Globus pallidus (tissue), 1 donor: ENCODE results near the gene SSBP1.
"Not testable (repeated sequence)": the region's sequence is repeated elsewhere in the genome, so short reads cannot be mapped to it uniquely, and the experiment has no call there.

ENCODE experiments used
- DNase-seq: peaks from one replicate; pipeline ENCODE4 v3.0.0-alpha.2; 2015; ENCODE audit warnings: low spot score

The SSBP1 gene

GRCh38 chr7:141709318-141709717 is 28.8 kb upstream of the SSBP1 start:
- DNase-seq: no peak

DNA sequence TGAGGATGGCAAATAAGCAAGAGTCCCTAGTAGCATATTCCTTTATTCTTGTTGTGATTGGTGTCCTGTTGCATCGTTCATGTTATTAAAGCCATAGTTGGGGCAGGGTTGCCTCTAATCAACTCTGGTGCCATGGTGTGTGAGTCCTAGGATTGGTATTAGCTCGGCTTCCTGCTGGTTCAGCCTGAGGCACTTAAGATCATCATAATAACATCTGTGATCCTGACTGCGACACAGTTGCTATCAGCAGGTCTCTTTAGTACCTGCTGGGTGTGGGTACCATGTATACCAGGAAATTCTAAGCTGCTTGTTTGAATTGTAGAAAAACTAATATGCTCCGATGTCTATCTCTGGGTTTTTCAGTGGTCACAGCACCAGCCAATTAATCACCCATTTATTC is 28.4 kb upstream of the SSBP1 start:
- no peak for DNase-seq

DNA sequence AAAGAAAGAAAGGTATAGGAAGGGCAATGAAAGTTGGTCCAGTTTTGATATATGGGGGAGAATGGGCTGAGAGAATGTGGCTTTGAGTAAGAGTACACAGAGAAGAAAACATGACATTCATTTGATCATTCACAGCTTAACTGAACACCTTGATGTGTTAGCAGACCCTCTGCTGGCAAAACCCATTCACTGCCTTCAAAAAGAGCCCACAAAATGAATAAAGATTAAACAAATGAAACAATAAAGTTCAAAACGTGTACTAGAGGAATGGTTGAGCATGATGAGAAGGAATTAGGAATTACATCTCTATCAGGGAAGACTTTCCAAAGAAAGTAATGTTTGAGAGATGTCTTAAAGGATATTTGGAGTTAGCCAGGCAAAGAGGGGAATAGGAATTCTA is 27.9 kb upstream of the SSBP1 start:
- DNase-seq: no peak

DNA sequence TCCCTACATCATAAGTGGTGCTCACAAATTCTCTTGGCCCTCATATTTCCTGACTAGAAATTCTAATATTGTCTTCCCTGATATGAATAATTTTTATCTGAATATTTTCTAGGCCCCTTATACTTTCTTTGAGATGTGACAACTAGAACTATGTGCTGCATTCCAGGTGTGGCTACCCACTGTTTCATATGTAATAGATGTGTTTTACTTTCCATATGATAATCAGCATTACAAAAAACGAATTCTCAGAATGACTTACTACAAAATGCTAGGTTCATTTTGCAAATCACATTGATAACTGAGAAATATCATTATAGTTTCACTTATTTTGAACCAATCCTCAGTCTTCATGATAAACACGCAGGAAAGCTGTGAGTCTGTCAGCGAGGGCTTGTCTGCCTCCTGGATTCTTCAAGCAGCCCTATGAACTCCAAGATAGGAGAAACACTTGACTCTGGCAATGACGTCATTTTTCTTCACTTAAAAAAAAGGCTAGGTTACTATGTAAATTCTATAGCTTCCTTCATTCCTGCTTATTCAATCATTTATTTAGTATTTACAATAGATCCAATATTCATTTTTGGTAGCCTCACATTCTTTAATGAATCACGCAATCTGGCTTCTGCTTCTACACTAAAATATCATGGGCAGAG is 25.4 kb upstream of the SSBP1 start:
- DNase-seq: no peak

GRCh38 chr7:141713890-141714289 is 24.3 kb upstream of the SSBP1 start:
- no peak for DNase-seq

GRCh38 chr7:141714571-141714970 is 23.6 kb upstream of the SSBP1 start:
- DNase-seq: no peak

DNA sequence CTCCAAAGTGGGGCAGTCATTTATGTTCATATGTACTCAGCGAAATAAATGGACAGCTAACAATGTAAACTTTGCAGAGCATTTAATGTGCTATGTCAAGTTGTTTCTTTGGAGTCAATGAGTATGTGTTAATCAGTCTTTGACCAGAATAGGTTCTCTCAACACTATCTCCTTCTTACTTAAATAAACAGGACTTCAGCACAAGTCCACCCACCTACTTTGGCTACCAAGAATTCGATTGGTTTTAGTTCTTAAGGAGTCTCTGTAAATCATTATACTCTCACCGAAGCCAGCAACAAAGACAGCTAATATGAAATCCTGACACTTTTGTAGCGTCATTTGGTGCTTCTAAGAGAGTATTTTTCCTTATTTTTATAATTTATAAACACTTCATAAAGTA is 23.1 kb upstream of the SSBP1 start:
- no peak for DNase-seq

GRCh38 chr7:141715794-141716689 is 22.1 kb upstream of the SSBP1 start:
- no peak for DNase-seq

GRCh38 chr7:141717450-141717849 is 20.7 kb upstream of the SSBP1 start:
- DNase-seq: no peak

GRCh38 chr7:141722529-141722928 is 15.6 kb upstream of the SSBP1 start:
- no peak for DNase-seq

GRCh38 chr7:141729020-141729419 is 9.1 kb upstream of the SSBP1 start:
- DNase-seq: no peak

DNA sequence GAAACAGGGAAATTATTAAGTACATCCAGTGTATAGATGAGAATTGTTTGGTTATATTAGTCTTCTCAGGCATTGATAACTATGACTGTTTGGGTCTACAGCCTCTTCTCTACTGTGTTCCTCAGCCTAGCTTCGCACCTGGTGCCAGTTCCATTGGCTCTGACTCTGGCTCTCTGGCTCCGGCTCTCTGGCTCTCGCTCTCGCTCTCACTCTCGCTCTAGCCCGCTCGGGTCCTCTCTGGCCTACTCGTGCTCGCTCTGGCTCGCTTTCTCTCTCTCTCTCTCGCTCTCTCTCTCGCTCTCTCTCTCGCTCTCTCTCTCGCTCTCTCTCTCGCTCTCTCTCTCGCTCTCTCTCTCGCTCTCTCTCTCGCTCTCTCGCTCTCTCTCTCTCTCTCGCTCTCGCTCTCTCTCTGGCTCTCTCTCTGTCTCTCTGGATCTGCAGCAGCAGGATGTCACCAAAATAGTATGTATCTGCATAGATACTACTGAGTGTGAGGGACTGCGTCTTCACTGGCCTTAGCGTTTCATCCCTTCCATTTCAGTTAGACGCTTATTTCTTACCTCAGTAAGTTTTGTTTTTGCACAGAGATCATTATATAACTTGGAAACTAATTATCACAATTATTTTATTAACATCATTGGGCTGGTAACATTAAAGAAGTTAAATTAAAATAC is 6.5 kb upstream of the SSBP1 start:
- DNase-seq: no peak

DNA sequence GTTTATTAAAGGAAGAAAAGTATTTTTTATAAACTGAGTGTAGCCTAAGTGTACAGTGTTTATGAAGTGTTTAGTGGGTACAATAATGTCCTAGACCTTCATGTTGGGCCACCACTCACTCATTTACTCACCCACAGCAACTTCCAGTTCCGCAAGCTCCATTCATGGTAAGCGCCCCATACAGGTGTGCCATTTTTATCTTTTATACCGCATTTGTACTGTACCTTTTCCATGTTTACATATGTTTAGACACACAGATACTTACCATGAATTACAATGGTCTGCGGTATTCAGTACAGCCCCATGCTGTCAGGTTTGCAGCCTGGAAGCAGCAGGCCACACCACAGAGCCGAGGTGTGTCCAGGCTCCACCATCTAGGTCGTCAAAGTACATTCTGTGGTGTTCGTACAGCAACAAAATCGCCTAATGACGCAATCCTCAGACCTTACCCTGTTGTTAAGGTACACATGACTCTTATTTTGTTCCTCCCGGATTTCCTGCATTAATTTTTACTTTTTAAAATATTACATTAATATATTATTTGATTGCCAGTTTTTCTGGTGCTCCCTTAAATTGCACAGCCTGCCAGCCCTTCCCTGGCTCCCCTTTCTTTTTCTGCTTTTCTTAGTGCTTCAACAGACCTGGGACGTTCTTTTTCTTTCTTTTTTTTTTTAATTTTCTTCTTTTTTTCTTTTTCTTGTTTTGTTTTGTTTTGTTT is 881 bp upstream of the SSBP1 start:
- peak; percentile 3 for DNase-seq

GRCh38 chr7:141738592-141739013 is 445 bp downstream of the SSBP1 start:
- no peak for DNase-seq

DNA sequence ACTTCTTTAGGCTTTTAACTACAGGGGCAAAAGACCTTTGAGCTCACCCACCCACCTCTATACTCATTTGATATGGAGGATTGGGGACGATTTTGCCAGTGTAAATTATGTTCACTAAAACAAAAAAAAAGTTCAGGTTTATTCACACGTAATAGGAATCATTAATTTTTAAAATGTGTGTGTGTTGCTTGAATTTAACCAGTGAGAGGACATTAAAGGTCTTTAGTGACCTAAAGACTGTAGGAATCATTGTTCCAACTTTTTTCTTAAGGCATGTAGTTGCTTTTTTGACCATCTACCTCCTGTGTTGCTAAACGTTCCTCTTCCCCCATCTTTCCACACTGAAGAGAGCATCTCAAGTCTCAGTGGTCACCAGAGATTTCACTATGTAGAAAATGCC is 1.1 kb downstream of the SSBP1 start:
- DNase-seq: no peak

GRCh38 chr7:141742229-141742628 is 4.1 kb downstream of the SSBP1 start:
- no peak for DNase-seq

GRCh38 chr7:141744131-141744530 is 6.0 kb downstream of the SSBP1 start:
- no peak for DNase-seq

GRCh38 chr7:141748396-141748795 is 10.2 kb downstream of the SSBP1 start:
- DNase-seq: no peak

DNA sequence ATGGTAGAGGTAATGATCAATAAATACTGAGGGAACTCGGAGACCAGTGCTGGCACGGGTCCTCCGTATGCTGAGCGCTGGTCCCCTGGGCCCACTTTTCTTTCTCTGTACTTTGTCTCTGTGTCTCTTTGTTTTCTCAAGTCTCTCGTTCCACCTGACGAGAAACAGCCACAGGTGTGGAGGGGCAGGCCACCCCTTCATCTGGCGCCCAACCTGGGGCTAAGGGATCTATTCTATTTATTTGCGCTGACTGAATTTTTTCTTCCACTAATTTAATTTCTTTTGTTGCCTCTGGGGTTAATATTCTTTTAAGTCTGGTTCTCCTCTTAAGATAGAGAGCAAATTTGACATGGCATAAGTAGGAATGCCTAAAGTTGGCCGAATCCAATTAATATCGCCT is 13.7 kb downstream of the SSBP1 start:
- DNase-seq: not testable (repeated sequence)

DNA sequence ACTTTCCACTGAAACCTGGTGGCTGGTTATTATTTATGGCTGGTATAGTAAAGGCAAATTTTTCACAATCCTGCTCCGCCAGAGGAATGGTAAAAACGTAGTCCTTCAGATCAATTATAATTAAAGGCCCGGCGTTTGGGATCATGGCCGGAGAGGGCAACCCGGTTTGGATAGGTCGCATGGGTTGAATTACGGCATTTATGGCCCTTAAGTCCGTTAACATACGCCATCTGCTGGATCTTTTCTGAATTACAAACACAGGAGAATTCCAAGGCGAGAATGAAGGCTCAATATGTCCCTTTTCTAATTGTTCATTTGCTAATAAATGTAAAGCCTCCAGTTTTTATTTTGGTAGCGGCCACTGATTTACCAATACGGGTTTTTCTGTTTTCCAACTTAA is 14.5 kb downstream of the SSBP1 start:
- DNase-seq: no peak

DNA sequence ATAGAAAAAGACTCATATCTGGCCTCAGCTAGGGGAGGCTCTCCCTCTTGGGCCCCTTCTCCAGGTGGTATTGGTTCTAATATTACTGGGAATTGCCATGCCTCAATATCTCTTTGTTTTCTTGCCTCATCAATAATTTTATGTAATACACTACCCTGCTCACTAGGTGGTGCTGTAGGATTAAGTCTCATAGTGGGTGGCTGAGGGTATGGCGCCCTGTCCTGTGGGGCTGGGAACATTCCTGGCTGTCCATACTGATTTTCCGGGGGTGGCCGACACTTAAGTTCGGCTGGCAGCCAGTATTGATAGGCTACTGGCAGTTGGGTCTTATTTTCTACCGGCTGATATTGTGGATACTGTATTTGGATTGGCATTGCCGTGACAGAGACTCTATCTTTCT is 16.8 kb downstream of the SSBP1 start:
- no peak for DNase-seq

GRCh38 chr7:141763797-141764196 is 25.6 kb downstream of the SSBP1 start, which contains the start of gene TAS2R3:
Gene TAS2R3, plus strand, starts transcription at chr7:141764097. Its CDS starts 62 bp downstream, at chr7:141764159.
- no peak for DNase-seq
